Upper lobe of left lung (tissue), 4 donors: Measurements from ENCODE around the gene GAN.

Experiments used
- CTCF ChIP-seq, 6 experiments: fragments of 450-650 bp in 4 of 6; fragments of 200-600 bp in 2 of 6; sonication (generic) in 2 of 6; IDR thresholded peaks; one replicate each; pipeline ENCODE4 v1.5.1; 2016 to 2019; ENCODE audit warnings: antibody characterized with exemption in 6 of 6
- POLR2A ChIP-seq, 4 donors: fragments of 450-650 bp; IDR thresholded peaks; one replicate each; pipeline ENCODE4 v1.5.1; 2016 to 2017; ENCODE audit warnings: antibody characterized with exemption in 4 of 4, mild to moderate bottlenecking in 2 of 4
- POLR2AphosphoS5 ChIP-seq, 2 donors: sonication (generic); formaldehyde crosslinking; IDR thresholded peaks; one replicate each; pipeline ENCODE4 v1.5.1; 2017; ENCODE audit warnings: antibody characterized with exemption in 2 of 2

GRCh38 chr16:81349608-81350305 lies 35.0 kb downstream of the GAN start:
- TF ChIP-seq POLR2A (IDR thresholded peaks at IDR 0.05): no peak
- TF ChIP-seq CTCF (IDR thresholded peaks at IDR 0.05): no peak
- TF ChIP-seq POLR2AphosphoS5 (IDR thresholded peaks at IDR 0.05): no peak
